Glutamatergic neuron (in vitro differentiated cells): ENCODE data around the gene FCF1. TPM values are rescaled to one million over a fixed set of nuclear protein-coding genes. Genes with fewer than 3 reads are reported as not detected.
"Not testable (repeated sequence)": the region's sequence is repeated elsewhere in the genome, so short reads cannot be mapped to it uniquely, and the experiment has no call there.

Experiments
- DNase-seq: peaks from one replicate; pipeline ENCODE4 v3.0.0; 2022
- H3K27ac Mint-ChIP-seq: one replicate; pipeline ENCODE4 v1.8.0; 2020; ENCODE audit warnings: mild to moderate bottlenecking, mixed read lengths, inconsistent platforms; ENCODE audit not compliant: unreplicated experiment
- H3K27me3 Mint-ChIP-seq: one replicate; pipeline ENCODE4 v1.8.0; 2020; ENCODE audit warnings: mild to moderate bottlenecking, moderate library complexity, mixed read lengths, inconsistent platforms; ENCODE audit not compliant: unreplicated experiment
- H3K36me3 Mint-ChIP-seq: one replicate; pipeline ENCODE4 v1.8.0; 2020; ENCODE audit warnings: mild to moderate bottlenecking, mixed read lengths, inconsistent platforms; ENCODE audit not compliant: unreplicated experiment
- H3K4me1 Mint-ChIP-seq: one replicate; pipeline ENCODE4 v1.8.0; 2020; ENCODE audit warnings: mild to moderate bottlenecking, low read depth, mixed read lengths, inconsistent platforms; ENCODE audit not compliant: unreplicated experiment
- H3K4me3 Mint-ChIP-seq: one replicate; pipeline ENCODE4 v1.8.0; 2020; ENCODE audit warnings: mild to moderate bottlenecking, mixed read lengths, inconsistent platforms; ENCODE audit not compliant: unreplicated experiment
- H3K9me3 Mint-ChIP-seq: one replicate; pipeline ENCODE4 v1.8.0; 2020; ENCODE audit warnings: mild to moderate bottlenecking, moderate library complexity, mixed read lengths, inconsistent platforms; ENCODE audit not compliant: unreplicated experiment
- total RNA-seq: library from RNA; stranded (reverse); fragmentation: NEBNext Ultra II Directional; extraction: Animal tissue kit (Norgen Biotek cat#: 25700); gene quantifications from one replicate; pipeline ENCODE4 v1.2.1, GENCODE V29; 2021; ENCODE audit not compliant: unreplicated experiment
- TF ChIP-seq, protein P1 (sequence below): fragments of 200-600 bp; sonication (generic); IDR thresholded peaks from one replicate; pipeline ENCODE4 v1.5.0; 2021; ENCODE audit not compliant: partially characterized antibody, unreplicated experiment

Gene FCF1
- total RNA-seq, 1 donor from 2014 or later, result 39.9 TPM

- H3K4me1 Mint-ChIP-seq, result no peaks in the 10 kb centered on the region
- H3K27me3 Mint-ChIP-seq, result no peaks in the 10 kb centered on the region
- no peak for DNase-seq
- TF ChIP-seq, protein P1, sequence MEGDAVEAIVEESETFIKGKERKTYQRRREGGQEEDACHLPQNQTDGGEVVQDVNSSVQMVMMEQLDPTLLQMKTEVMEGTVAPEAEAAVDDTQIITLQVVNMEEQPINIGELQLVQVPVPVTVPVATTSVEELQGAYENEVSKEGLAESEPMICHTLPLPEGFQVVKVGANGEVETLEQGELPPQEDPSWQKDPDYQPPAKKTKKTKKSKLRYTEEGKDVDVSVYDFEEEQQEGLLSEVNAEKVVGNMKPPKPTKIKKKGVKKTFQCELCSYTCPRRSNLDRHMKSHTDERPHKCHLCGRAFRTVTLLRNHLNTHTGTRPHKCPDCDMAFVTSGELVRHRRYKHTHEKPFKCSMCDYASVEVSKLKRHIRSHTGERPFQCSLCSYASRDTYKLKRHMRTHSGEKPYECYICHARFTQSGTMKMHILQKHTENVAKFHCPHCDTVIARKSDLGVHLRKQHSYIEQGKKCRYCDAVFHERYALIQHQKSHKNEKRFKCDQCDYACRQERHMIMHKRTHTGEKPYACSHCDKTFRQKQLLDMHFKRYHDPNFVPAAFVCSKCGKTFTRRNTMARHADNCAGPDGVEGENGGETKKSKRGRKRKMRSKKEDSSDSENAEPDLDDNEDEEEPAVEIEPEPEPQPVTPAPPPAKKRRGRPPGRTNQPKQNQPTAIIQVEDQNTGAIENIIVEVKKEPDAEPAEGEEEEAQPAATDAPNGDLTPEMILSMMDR, result no peak
- H3K36me3 Mint-ChIP-seq, result no peaks in the 10 kb centered on the region
- no peak overlapping the region for H3K4me3 Mint-ChIP-seq
- no peak overlapping the region for H3K27ac Mint-ChIP-seq
- H3K9me3 Mint-ChIP-seq, result no peaks in the 10 kb centered on the region
These were observed 26.5 kb downstream of the FCF1 start for GRCh38 chr14:74739293-74740030.

- no peak overlapping the region for H3K4me3 Mint-ChIP-seq
- H3K27ac Mint-ChIP-seq, result no peak overlapping the region
- no peaks in the 10 kb centered on the region for H3K4me1 Mint-ChIP-seq
- no peaks in the 10 kb centered on the region for H3K27me3 Mint-ChIP-seq
- peaks cover 2% of the 10 kb centered on the region for H3K9me3 Mint-ChIP-seq
- peaks cover 7% of the 10 kb centered on the region for H3K36me3 Mint-ChIP-seq
- DNase-seq, result no peak
- TF ChIP-seq, protein P1, result no peak
These were observed 34.3 kb downstream of the FCF1 start for GRCh38 chr14:74747237-74747636.

DNA sequence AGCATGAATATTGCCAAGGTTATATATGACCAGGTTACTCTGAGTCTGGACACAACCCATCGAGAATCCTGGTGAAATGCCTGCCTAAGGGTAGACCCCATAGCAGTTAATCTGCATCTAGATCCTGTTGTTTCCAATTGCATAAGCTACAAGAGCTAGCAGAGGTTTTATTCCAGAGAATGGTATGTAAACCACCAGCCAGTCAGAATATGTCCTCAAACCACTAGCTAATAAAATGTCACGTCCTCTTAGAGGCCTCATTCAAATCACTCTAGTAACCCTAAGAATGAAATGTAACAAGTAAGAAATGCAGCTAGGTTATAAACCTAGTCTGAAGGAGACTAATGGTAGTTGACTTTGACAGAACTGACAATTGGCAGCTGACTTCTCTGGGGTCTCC, 41.2 kb downstream of the FCF1 start:
- TF ChIP-seq, protein P1, result no peak
- Mint-ChIP-seq H3K27ac (no peak overlapping the region), H3K9me3 (peaks cover 2% of the 10 kb centered on the region), H3K36me3 (peaks cover 16% of the 10 kb centered on the region), H3K27me3 (no peaks in the 10 kb centered on the region), H3K4me3 (no peak overlapping the region), H3K4me1 (no peaks in the 10 kb centered on the region)
- no peak for DNase-seq

DNA sequence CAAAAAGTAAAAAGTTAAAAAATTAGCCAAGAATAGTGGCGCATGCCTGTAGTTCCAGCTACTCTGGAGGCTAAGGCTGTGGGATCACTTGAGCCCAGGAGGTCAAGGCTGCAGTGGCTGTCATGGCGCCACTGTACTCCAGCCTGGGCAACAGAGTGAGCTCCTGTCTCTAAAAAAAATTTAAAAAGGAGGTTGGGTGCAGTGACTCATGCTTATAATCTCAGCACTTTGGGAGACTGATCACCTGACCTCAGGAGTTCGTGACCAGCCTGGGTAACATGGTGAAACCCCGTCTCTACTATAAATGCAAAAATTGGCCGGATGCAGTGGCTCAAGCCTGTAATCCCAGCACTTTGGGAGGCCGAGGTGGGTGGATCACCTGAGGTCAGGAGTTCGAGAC, 42.0 kb downstream of the FCF1 start:
- DNase-seq, result no peak
- Mint-ChIP-seq H3K9me3 (peaks cover 2% of the 10 kb centered on the region), H3K4me3 (no peak overlapping the region), H3K4me1 (no peaks in the 10 kb centered on the region), H3K27ac (no peak overlapping the region), H3K27me3 (no peaks in the 10 kb centered on the region), H3K36me3 (peaks cover 16% of the 10 kb centered on the region)
- TF ChIP-seq, protein P1, result no peak

DNA sequence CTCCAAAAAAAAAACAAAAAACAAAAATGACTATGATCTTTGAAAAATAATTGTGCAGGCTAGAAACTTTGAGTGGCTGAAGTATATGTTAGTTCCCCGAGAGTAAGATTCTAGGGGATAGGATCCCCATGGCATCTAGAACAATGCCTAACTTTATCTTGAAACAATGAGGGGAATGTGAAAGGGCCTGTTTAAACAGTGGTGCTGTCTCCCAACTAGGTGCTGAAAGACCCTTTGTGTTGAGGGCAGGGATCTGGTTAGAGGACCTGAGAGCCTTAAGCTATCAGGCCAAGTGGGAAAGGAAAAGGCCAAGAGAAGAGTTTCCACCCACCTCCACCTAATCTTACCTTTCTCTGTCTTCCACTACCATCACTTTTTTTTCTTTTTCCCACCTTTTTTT, 43.4 kb downstream of the FCF1 start:
- H3K27me3 Mint-ChIP-seq, result no peaks in the 10 kb centered on the region
- no peak overlapping the region for H3K4me3 Mint-ChIP-seq
- no peaks in the 10 kb centered on the region for H3K4me1 Mint-ChIP-seq
- H3K36me3 Mint-ChIP-seq, result peaks cover 16% of the 10 kb centered on the region
- no peak for DNase-seq
- peaks cover 2% of the 10 kb centered on the region for H3K9me3 Mint-ChIP-seq
- H3K27ac Mint-ChIP-seq, result no peak overlapping the region
- TF ChIP-seq, protein P1, result no peak

DNA sequence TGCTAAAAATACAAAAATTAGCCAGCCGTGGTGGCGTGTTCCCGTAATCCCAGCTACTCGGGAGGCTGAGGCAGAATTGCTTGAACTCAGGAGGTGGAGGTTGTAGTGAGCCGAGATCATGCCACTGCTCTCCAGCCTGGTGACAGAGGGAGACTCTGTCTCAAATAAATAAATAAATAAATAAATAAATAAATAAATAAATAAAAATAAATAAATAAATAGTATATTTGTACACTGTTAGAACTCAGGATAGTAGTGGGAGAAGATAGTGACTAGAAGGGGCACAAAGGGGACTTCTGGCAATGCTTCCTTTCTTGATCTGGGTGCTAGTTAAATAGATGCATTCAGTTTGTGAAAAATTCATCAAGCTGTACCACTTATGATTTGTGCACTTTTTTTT, 45.6 kb downstream of the FCF1 start:
- H3K27me3 Mint-ChIP-seq, H3K4me3 Mint-ChIP-seq, H3K9me3 Mint-ChIP-seq, DNase-seq, H3K36me3 Mint-ChIP-seq, H3K27ac Mint-ChIP-seq, H3K4me1 Mint-ChIP-seq: not testable (repeated sequence)
